AG04449 (cell line): ENCODE measurements around the gene PYGO2.
"Not testable (repeated sequence)": the region's sequence is repeated elsewhere in the genome, so short reads cannot be mapped to it uniquely, and the experiment has no call there.

Source experiments
- CTCF ChIA-PET: fragments of 350-600 bp; formaldehyde crosslinking; extraction: SDS; loops from one replicate; lab custom pipeline; 2021; ENCODE audit warnings: antibody characterized with exemption; lab: Yijun Ruan, JAX
- POLR2A ChIA-PET: fragments of 400-600, 350-600 bp; formaldehyde crosslinking; extraction: SDS; loops from one replicate; lab custom pipeline; 2020; ENCODE audit warnings: antibody characterized with exemption, inconsistent platforms; lab: Yijun Ruan, JAX
- DNase-seq: peaks from one replicate; pipeline ENCODE4 v3.0.0-alpha.2; 2010; ENCODE audit warnings: low read depth, low spot score
- H3K4me3 ChIP-seq: 2 replicates; pipeline ENCODE4 v1.5.1; 2011; ENCODE audit warnings: low read depth, mild to moderate bottlenecking, control low read depth, low read length
- TF ChIP-seq, protein P1 (sequence below): IDR thresholded peaks from one replicate; pipeline ENCODE4 v1.5.1; 2011; ENCODE audit warnings: mild to moderate bottlenecking, moderate library complexity, low read length, control low read depth, inconsistent platforms; ENCODE audit not compliant: insufficient read depth; ENCODE audit errors: missing control alignments

The PYGO2 gene

DNA sequence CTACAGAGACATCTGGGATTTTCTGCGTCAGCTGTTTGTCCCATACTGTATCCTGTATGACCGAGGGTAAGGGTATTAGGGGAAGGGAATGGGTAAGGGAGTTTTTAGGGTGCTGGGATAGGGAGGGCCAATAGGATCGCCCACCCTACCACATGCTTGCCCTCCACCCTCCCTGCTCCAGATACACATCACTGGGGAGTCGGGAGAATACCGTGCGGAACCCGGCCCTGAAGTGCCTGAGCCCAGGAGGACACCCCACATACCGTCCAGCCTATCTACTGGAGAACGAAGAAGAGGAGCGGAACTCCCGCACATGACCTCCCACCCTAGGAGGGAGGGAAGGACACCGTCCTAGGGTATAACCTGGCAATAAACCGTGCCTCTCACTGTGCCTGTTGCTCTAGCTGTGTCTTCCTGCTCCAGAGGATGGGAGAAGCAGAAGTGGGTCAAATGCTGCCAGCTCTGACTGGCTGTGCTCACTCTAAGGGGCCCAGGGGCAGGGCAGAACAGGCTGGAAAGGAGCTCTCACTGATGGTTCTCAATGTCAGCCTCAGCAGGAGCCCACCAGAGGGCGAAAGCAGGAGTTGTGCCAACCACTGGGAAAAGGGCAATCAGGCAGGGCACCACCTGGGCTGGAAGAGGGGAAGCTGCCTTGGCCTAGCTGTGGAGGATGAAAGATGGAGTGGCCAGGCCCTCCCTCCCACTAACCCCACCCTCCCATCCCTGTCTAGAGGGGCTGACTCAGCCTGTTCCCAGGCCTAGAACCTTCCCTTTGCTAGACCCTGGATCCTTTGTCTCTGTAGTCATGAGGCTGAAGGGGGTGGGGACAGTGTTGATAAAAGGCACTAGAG lies 31.4 kb upstream of the PYGO2 start:
- POLR2A ChIA-PET, result interaction anchor here (0.9 to 2.9 kb wide), 6 partner anchors 9 to 37 kb away, joined by 3 to 16 read pairs (median 4); partner anchors contain the start of genes FLAD1, PBXIP1, SHC1 and ZBTB7B
- TF ChIP-seq, protein P1, sequence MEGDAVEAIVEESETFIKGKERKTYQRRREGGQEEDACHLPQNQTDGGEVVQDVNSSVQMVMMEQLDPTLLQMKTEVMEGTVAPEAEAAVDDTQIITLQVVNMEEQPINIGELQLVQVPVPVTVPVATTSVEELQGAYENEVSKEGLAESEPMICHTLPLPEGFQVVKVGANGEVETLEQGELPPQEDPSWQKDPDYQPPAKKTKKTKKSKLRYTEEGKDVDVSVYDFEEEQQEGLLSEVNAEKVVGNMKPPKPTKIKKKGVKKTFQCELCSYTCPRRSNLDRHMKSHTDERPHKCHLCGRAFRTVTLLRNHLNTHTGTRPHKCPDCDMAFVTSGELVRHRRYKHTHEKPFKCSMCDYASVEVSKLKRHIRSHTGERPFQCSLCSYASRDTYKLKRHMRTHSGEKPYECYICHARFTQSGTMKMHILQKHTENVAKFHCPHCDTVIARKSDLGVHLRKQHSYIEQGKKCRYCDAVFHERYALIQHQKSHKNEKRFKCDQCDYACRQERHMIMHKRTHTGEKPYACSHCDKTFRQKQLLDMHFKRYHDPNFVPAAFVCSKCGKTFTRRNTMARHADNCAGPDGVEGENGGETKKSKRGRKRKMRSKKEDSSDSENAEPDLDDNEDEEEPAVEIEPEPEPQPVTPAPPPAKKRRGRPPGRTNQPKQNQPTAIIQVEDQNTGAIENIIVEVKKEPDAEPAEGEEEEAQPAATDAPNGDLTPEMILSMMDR, result peak; percentile 40
- H3K4me3 ChIP-seq, result no peak overlapping the region
- CTCF ChIA-PET, result interaction anchor here (1.1 to 17.2 kb wide), 11 partner anchors 8 to 514 kb away, joined by 3 to 244 read pairs (median 30); partner anchors contain the start of genes CKS1B, FLAD1, PBXIP1 and PYGO2
- DNase-seq, result no peak

- ChIA-PET POLR2A (interaction anchor here (0.6 to 0.7 kb wide), 2 partner anchors 19 to 548 kb away, joined by 3 to 4 read pairs; partner anchors contain the start of gene SHC1), CTCF (interaction anchor here (1.0 to 1.3 kb wide), 3 partner anchors 9 to 61 kb away, joined by 4 to 9 read pairs (median 5); partner anchors contain the start of genes ADAM15 and PBXIP1)
Measured at GRCh38 chr1:154990276-154990675, 28.7 kb upstream of the PYGO2 start.

DNA sequence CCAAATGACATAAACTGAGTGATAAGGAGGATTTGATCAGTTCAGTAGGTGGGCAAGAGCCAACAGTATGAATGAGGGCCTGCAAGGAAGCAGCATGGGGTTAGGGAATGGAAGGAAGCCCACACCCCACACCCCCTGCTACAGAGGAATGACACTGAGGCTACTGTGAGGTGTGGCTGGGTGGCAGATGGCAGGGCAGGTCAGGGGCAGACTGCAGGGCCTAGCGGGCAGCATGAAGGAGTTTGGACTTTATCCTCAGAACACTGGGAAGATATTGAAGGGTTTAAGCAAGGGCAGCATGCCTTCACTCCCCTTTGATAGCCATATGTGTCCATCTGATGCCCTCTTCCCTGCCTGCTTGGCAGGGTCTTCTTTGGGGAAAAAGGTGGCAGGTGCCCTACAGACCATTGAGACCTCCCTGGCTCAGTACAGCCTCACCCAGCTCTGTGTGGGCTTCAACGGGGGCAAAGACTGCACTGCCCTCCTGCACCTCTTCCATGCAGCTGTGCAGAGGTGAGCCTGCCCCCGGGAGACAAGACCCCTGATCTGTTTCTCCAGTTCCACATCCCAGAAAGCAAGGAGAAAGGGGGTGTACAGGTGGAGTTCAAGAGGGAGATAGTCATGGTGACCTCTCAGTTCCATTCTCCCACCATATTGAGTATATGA lies 27.7 kb upstream of the PYGO2 start:
- ChIA-PET CTCF (interaction anchor here (1.2 to 7.7 kb wide), 3 partner anchors 7 to 61 kb away, joined by 4 to 119 read pairs (median 9); partner anchors contain the start of genes ADAM15 and LENEP), POLR2A (interaction anchor here (0.7 kb wide), 2 partner anchors 18 to 62 kb away, joined by 3 to 4 read pairs; partner anchors contain the start of genes ADAM15 and SHC1)
- no peak for DNase-seq
- TF ChIP-seq, protein P1, result no peak
- no peak overlapping the region for H3K4me3 ChIP-seq

More at GRCh38 chr1:154990276-154990675, 28.7 kb upstream of the PYGO2 start:
- no peak for DNase-seq
- H3K4me3 ChIP-seq, result no peak overlapping the region
- TF ChIP-seq, protein P1, result no peak

DNA sequence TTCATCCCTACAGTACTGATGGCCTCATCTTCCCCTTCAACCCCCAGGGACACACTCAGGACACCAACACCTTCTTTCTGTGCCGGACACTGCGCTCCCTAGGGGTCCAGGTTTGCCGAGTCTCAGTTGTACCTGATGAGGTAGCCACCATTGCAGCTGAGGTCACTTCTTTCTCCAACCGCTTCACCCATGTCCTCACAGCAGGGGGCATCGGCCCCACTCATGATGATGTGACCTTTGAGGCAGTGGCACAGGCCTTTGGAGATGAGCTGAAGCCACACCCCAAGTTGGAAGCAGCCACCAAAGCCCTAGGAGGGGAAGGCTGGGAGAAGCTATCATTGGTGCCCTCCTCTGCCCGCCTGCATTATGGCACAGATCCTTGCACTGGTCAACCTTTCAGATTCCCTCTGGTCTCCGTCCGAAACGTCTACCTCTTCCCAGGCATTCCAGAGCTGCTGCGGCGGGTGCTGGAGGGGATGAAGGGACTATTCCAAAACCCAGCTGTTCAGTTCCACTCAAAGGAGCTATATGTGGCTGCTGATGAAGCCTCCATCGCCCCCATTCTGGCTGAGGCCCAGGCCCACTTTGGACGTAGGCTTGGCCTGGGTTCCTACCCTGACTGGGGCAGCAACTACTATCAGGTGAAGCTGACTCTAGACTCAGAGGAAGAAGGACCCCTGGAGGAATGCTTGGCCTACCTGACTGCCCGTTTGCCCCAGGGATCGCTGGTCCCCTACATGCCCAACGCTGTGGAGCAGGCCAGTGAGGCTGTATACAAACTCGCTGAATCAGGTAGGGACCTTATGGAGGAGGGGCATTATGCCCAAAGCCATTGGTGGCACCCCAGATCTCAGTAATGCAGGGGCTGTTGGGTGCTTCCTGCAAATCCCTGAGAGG lies 26.7 kb upstream of the PYGO2 start:
- no peak overlapping the region for H3K4me3 ChIP-seq
- ChIA-PET POLR2A (interaction anchor here (0.7 kb wide), 1 partner anchor 63 kb away, joined by 3 read pairs; the partner anchor contains the start of gene ADAM15), CTCF (interaction anchor here (0.7 to 7.7 kb wide), 5 partner anchors 8 to 97 kb away, joined by 3 to 119 read pairs (median 4); partner anchors contain the start of gene LENEP)
- DNase-seq, result no peak
- TF ChIP-seq, protein P1, result no peak

DNA sequence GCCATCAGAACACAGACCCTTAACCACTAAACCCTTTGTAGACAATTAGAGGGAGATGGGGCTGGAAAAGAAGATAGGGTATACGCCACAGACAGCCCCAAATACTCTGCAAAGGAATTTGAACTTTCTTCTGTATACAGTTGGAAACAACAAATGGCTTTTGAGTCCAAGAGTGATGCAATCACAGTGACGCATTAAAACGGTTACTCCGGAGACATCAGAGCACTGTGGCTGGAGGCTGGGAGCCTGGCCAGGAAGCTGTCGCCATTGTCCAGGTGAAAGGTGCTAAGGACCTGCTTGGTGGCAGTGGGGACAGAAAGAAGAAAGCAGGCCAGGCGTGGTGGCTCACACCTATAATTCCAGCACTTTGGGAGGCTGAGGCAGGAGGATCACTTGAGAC lies 25.7 kb upstream of the PYGO2 start:
- no peak for DNase-seq
- ChIA-PET CTCF (interaction anchor here (1.2 to 7.7 kb wide), 5 partner anchors 8 to 98 kb away, joined by 3 to 119 read pairs (median 4); partner anchors contain the start of gene LENEP), POLR2A (no interaction called here)
- TF ChIP-seq, protein P1, result no peak
- H3K4me3 ChIP-seq, result no peak overlapping the region

- CTCF ChIA-PET, result interaction anchor here (1.4 to 7.7 kb wide), 2 partner anchors 10 to 22 kb away, joined by 4 to 119 read pairs; partner anchors contain the start of gene LENEP
- H3K4me3 ChIP-seq, DNase-seq, POLR2A ChIA-PET: not testable (repeated sequence)
Measured at GRCh38 chr1:154986736-154987135, 25.2 kb upstream of the PYGO2 start.
